Measurements from ENCODE around the gene SRPRB.

- TF ChIP-seq CTCF (IDR thresholded peaks at IDR 0.05) (no peak), BCL3 (IDR thresholded peaks at IDR 0.05) (no peak), POLR2A (IDR thresholded peaks at IDR 0.05; ENCODE audit: low read length) (no peak), JUN (IDR thresholded peaks at IDR 0.05) (no peak), RAD21 (conservative IDR thresholded peaks at IDR 0.05 in 1 of 2, IDR thresholded peaks at IDR 0.05 in 1 of 2) (no peak), PBX3 (IDR thresholded peaks at IDR 0.05) (no peak), EHMT2 (IDR thresholded peaks at IDR 0.05; ENCODE audit: low read depth) (no peak), MAX (IDR thresholded peaks at IDR 0.05) (no peak), EP300 (IDR thresholded peaks at IDR 0.05) (no peak), RCOR1 (IDR thresholded peaks at IDR 0.05; ENCODE audit: low read depth, low read length) (no peak)
Measured at GRCh38 chr3:133820889-133821675, 15.5 kb downstream of the SRPRB start.

Data from A549 (cell line).